BLaER1 treated with 17β-estradiol and CSF1 and Interleukin-3, amounts not matched to agents 10 nM and 100 nM (cell line): ENCODE results near the gene FXYD4.

Experiments used
- H3K27ac ChIP-seq, 11 experiments: shearing (Covaris generic); formaldehyde crosslinking; 2 replicates each; pipeline ENCODE4 v1.8.1; 2022
- H3K27me3 ChIP-seq, 11 experiments: shearing (Covaris generic); formaldehyde crosslinking; 2 replicates each; pipeline ENCODE4 v1.8.1; 2022
- H3K36me3 ChIP-seq, 11 experiments: shearing (Covaris generic); formaldehyde crosslinking; 2 replicates each; pipeline ENCODE4 v1.8.1; 2022
- H3K4me1 ChIP-seq, 10 experiments: shearing (Covaris generic); formaldehyde crosslinking; 2 replicates each; pipeline ENCODE4 v1.8.1; 2022
- H3K4me2 ChIP-seq, 11 experiments: shearing (Covaris generic); formaldehyde crosslinking; 2 replicates each; pipeline ENCODE4 v1.8.1; 2022
- H3K4me3 ChIP-seq, 10 experiments: shearing (Covaris generic); formaldehyde crosslinking; 2 replicates each; pipeline ENCODE4 v1.8.1; 2022
- H3K9ac ChIP-seq, 11 experiments: shearing (Covaris generic); formaldehyde crosslinking; 2 replicates each; pipeline ENCODE4 v1.8.1; 2022
- H3K9me3 ChIP-seq, 11 experiments: shearing (Covaris generic); formaldehyde crosslinking; replicated peaks in 1 of 11; 2 replicates each; pipeline ENCODE4 v1.8.1; 2022
- H4K20me1 ChIP-seq, 11 experiments: shearing (Covaris generic); formaldehyde crosslinking; 2 replicates each; pipeline ENCODE4 v1.8.1; 2022
- Cebpa-rat ChIP-seq, 11 experiments: shearing (Covaris generic); IDR thresholded peaks; 2 replicates each; pipeline ENCODE4 v1.8.1; 2022

The FXYD4 gene

DNA sequence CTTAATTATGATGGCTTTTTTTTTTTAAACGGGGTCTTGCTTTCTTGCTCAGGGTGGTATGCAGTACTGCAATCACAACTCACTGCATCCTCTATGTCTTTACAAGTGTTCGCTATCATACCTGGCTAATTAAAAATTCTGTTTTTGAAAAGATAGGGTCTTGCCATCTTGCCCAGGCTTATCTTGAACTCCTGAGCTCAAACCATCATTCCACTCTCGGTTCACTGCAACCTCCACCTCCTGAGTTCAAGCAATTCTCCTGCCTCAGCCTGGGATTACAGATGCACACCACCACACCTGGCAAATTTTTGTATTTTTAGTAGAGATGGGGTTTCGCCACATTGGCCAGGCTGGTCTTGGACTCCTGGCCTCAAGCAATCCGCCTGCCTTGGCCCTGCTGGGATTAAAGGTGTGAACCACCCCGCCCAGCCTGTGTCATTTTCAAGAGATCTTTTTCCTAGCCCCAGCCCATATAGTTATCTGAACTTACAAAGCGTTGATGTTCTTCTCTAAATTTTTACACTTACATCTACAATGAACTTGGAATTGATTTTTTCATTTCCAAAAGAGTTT, 31.5 kb downstream of the FXYD4 start:
- Histone ChIP-seq H3K27me3 (no peaks in the 10 kb centered on the region), H3K4me2 (peak overlapping the region; percentile 90 to 100 (median 96)), H3K4me1 (peaks cover 77 to 82% (median 81%) of the 10 kb centered on the region in 10 experiments), H3K9me3 (no peaks in the 10 kb centered on the region), H3K4me3 (peak overlapping the region in 6 of 10 experiments; percentile 20 to 92 (median 43); a peak in 9 of 20 replicates), H4K20me1 (peaks cover 91 to 97% (median 94%) of the 10 kb centered on the region in 11 experiments), H3K27ac (peak overlapping the region in 5 of 11 experiments; percentile 14 to 99 (median 39); a peak in 8 of 22 replicates), H3K9ac (peak overlapping the region; percentile 15 to 100 (median 99); a peak in 15 of 22 replicates), H3K36me3 (peaks cover 36 to 92% (median 74%) of the 10 kb centered on the region in 11 experiments)
- TF ChIP-seq Cebpa-rat (IDR thresholded peaks at IDR 0.05): no peak

DNA sequence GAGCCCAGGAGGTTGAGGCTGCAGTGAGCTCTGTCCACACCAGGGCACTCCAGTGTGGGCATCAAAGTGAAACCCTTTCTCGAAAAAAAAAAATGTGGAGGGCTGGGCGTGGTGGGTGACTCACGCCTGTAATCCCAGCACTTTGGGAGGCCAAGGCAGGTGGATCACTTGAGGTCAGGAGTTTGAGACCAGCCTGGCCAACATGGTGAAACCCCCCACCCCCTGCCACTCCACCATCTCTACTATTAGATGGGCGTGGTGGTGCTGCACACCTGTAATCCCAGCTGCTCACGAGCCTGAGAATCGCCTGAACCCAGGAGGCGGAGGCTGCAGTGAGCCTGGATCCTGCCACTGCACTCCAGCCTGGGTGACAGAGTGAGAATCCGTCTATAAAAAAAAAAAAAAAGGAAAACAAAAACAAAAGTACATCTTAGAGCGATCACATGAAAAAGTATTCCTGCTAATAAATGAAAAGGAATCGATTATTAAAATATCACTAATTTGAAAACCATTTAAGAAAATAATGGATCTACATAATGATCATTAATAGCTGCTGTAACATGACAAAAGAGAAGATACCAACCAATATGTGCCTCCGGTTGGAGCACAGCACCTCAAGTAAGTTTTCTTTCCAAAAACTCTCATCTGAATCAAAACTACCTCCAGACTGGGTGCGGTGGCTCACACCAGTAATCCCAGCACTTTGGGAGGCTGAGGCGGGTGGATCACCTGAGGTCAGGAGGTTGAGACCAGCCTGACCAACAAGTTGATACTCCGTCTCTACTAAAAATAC, 32.7 kb downstream of the FXYD4 start:
- Histone ChIP-seq H3K4me1 (peaks cover 66 to 71% (median 69%) of the 10 kb centered on the region in 10 experiments), H3K27ac (peak overlapping the region in 9 of 11 experiments; percentile 99 to 100 (median 100); a peak in 16 of 22 replicates), H4K20me1 (peaks cover 80 to 93% (median 83%) of the 10 kb centered on the region in 11 experiments), H3K36me3 (peaks cover 35 to 80% (median 65%) of the 10 kb centered on the region in 11 experiments), H3K27me3 (no peaks in the 10 kb centered on the region), H3K9me3 (no peaks in the 10 kb centered on the region), H3K4me3 (peak overlapping the region; percentile 76 to 95 (median 86)), H3K9ac (peak overlapping the region; percentile 58 to 100 (median 99); a peak in 21 of 22 replicates), H3K4me2 (peak overlapping the region; percentile 90 to 100 (median 96))
- no peak for TF ChIP-seq Cebpa-rat (IDR thresholded peaks at IDR 0.05)

GRCh38 chr10:43404704-43405084, 33.3 kb downstream of the FXYD4 start:
- H4K20me1 ChIP-seq: peaks cover 74 to 87% (median 77%) of the 10 kb centered on the region in 11 experiments
- H3K36me3 ChIP-seq: peaks cover 30 to 75% (median 59%) of the 10 kb centered on the region in 11 experiments

GRCh38 chr10:43407148-43407575, 35.7 kb downstream of the FXYD4 start:
- Histone ChIP-seq H3K27me3 (no peaks in the 10 kb centered on the region), H3K36me3 (peaks cover 17 to 50% (median 35%) of the 10 kb centered on the region in 11 experiments), H3K9ac (peak overlapping the region; percentile 97 to 100 (median 99)), H3K4me1 (peaks cover 50 to 65% (median 60%) of the 10 kb centered on the region in 10 experiments), H3K4me3 (peak overlapping the region; percentile 76 to 95 (median 86)), H4K20me1 (peaks cover 49 to 63% (median 53%) of the 10 kb centered on the region in 11 experiments), H3K4me2 (peak overlapping the region; percentile 90 to 100 (median 96)), H3K27ac (peak overlapping the region; percentile 95 to 100 (median 99)), H3K9me3 (no peaks in the 10 kb centered on the region)
- TF ChIP-seq Cebpa-rat (IDR thresholded peaks at IDR 0.05): no peak

More at GRCh38 chr10:43404704-43405084, 33.3 kb downstream of the FXYD4 start:
- H3K4me2 ChIP-seq: peak overlapping the region; percentile 90 to 100 (median 96)
- H3K27me3 ChIP-seq: no peaks in the 10 kb centered on the region
- peak overlapping the region; percentile 58 to 100 (median 99); a peak in 21 of 22 replicates for H3K9ac ChIP-seq
- peak overlapping the region; percentile 76 to 95 (median 86) for H3K4me3 ChIP-seq
- H3K4me1 ChIP-seq: peaks cover 61 to 69% (median 66%) of the 10 kb centered on the region in 10 experiments
- no peak for TF ChIP-seq Cebpa-rat (IDR thresholded peaks at IDR 0.05)
- H3K27ac ChIP-seq: peak overlapping the region in 9 of 11 experiments; percentile 99 to 100 (median 100); a peak in 16 of 22 replicates
- no peaks in the 10 kb centered on the region for H3K9me3 ChIP-seq

GRCh38 chr10:43407576-43408330, 36.3 kb downstream of the FXYD4 start:
- Histone ChIP-seq H3K27ac (peak overlapping the region; percentile 95 to 100 (median 99)), H4K20me1 (peaks cover 43 to 57% (median 47%) of the 10 kb centered on the region in 11 experiments), H3K9me3 (no peaks in the 10 kb centered on the region), H3K4me3 (peak overlapping the region; percentile 76 to 95 (median 86)), H3K36me3 (peaks cover 14 to 44% (median 29%) of the 10 kb centered on the region in 11 experiments), H3K9ac (peak overlapping the region; percentile 97 to 100 (median 99)), H3K4me1 (peaks cover 44 to 59% (median 54%) of the 10 kb centered on the region in 10 experiments), H3K4me2 (peak overlapping the region; percentile 90 to 100 (median 96)), H3K27me3 (no peaks in the 10 kb centered on the region)
- peak; percentile 91 to 99 (median 97) for TF ChIP-seq Cebpa-rat (IDR thresholded peaks at IDR 0.05)

DNA sequence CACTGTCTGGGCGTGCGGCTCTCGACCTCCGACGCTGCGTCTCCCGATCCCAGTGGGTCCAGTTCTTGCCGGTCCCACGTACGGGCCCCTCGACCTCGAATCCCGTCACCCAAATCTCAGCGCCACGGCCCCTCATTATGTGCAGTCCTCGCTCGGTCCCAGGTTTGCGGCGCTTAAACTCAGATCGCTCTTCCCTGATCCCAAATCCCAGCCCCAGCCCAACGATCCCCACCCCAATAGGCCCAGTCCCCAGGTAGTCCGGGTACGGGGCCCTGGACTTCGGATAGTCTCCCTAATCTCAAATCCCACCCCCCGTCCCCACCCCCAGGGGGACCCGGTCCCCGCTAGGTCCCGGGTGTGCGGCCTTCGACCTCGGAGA, 36.9 kb downstream of the FXYD4 start:
- TF ChIP-seq Cebpa-rat (IDR thresholded peaks at IDR 0.05): no peak
- Histone ChIP-seq H3K4me2 (peak overlapping the region; percentile 90 to 100 (median 96)), H3K9me3 (0 out of 22 replicates have a peak, but pooled peaks cover 0 to 3% (median 0%) of the 10 kb centered on the region in 11 experiments), H3K27me3 (no peaks in the 10 kb centered on the region), H3K4me1 (peaks cover 39 to 57% (median 48%) of the 10 kb centered on the region in 10 experiments), H3K4me3 (peak overlapping the region; percentile 76 to 95 (median 86)), H3K36me3 (peaks cover 8 to 38% (median 24%) of the 10 kb centered on the region in 11 experiments), H3K9ac (peak overlapping the region; percentile 97 to 100 (median 99)), H4K20me1 (peaks cover 38 to 51% (median 41%) of the 10 kb centered on the region in 11 experiments), H3K27ac (peak overlapping the region; percentile 95 to 100 (median 99))

- Histone ChIP-seq H3K36me3 (peaks cover 3 to 33% (median 18%) of the 10 kb centered on the region in 11 experiments), H3K9ac (peak within 1 kb of the TSS; percentile 97 to 100 (median 99)), H3K4me1 (peaks cover 33 to 57% (median 43%) of the 10 kb centered on the region in 10 experiments), H3K27me3 (no peaks in the 10 kb centered on the region), H3K9me3 (0 out of 22 replicates have a peak, but pooled peaks cover 0 to 3% (median 0%) of the 10 kb centered on the region in 11 experiments), H3K4me3 (peak within 1 kb of the TSS; percentile 76 to 95 (median 86)), H3K4me2 (peak within 1 kb of the TSS; percentile 90 to 100 (median 96)), H4K20me1 (peaks cover 32 to 46% (median 36%) of the 10 kb centered on the region in 11 experiments), H3K27ac (peak within 1 kb of the TSS; percentile 95 to 100 (median 99))
- no peak for TF ChIP-seq Cebpa-rat (IDR thresholded peaks at IDR 0.05)
Measured at GRCh38 chr10:43408710-43409384, 37.4 kb downstream of the FXYD4 start, which contains the start of gene HNRNPF. TSS of gene HNRNPF (minus strand) at chr10:43409186. CDS start at chr10:43387884, 21,302 bp downstream.
